HepG2 (cell line): Measurements from ENCODE around the gene DPH6. TPM values are rescaled to one million over a fixed set of nuclear protein-coding genes. Genes with fewer than 3 reads are reported as not detected.

ENCODE experiments used
- EP300 ChIP-seq, 3 experiments: sonication (generic) in 1 of 3; formaldehyde crosslinking in 1 of 3; IDR thresholded peaks; 2 replicates each; pipeline versions ENCODE4 v1.5.1 to v1.6.1; 2011 to 2020; ENCODE audit warnings: low read depth in 2 of 3, low read length in 2 of 3, borderline replicate concordance in 1 of 3, improper control_type of control experiment in 1 of 3, mild to moderate bottlenecking in 1 of 3, missing genetic modification reagents in 1 of 3, moderate library complexity in 1 of 3
- FOXA1 ChIP-seq, 2 experiments: fragments of 450-650 bp in 1 of 2; sonication (generic) in 1 of 2; formaldehyde crosslinking in 1 of 2; IDR thresholded peaks; 2 replicates each; pipeline versions ENCODE4 v1.4.0 to v1.6.1; 2016 to 2020; ENCODE audit warnings: missing genetic modification reagents in 1 of 2
- MAFG ChIP-seq: sonication (generic); formaldehyde crosslinking; IDR thresholded peaks from 2 replicates; pipeline ENCODE4 v1.5.1; 2020; ENCODE audit warnings: mild to moderate bottlenecking, missing genetic modification reagents
- MIER3 ChIP-seq: IDR thresholded peaks from 2 replicates; pipeline ENCODE4 v1.6.1; 2016; ENCODE audit warnings: missing compliant biosample characterization, borderline replicate concordance
- NCOA1 ChIP-seq: sonication (generic); formaldehyde crosslinking; IDR thresholded peaks from 2 replicates; pipeline ENCODE4 v1.9.0; 2021; ENCODE audit warnings: missing genetic modification reagents
- NONO ChIP-seq, 2 experiments: fragments of 450-650 bp in 1 of 2; sonication (generic) in 1 of 2; formaldehyde crosslinking in 1 of 2; IDR thresholded peaks in 1 of 2; conservative IDR thresholded peaks in 1 of 2; 2 replicates each; pipeline versions ENCODE4 v1.6.1 to v1.8.0; 2017 to 2022; ENCODE audit warnings: mild to moderate bottlenecking in 1 of 2, missing genetic modification reagents in 1 of 2, moderate library complexity in 1 of 2
- NR3C1 ChIP-seq: sonication (generic); formaldehyde crosslinking; IDR thresholded peaks from 2 replicates; pipeline ENCODE4 v1.4.0; 2020; ENCODE audit warnings: missing genetic modification reagents
- RARA ChIP-seq: IDR thresholded peaks from 2 replicates; pipeline ENCODE4 v1.6.1; 2016; ENCODE audit warnings: missing genetic modification reagents, missing compliant biosample characterization
- SOX6 ChIP-seq, 2 experiments: fragments of 450-650 bp in 1 of 2; sonication (generic) in 1 of 2; formaldehyde crosslinking in 1 of 2; IDR thresholded peaks; 2 replicates each; pipeline versions ENCODE4 v1.4.0 to v1.6.1; 2017 to 2020; ENCODE audit warnings: antibody characterized with exemption in 1 of 2, mild to moderate bottlenecking in 1 of 2, missing genetic modification reagents in 1 of 2
- TCF7L2 ChIP-seq: IDR thresholded peaks from 2 replicates; pipeline ENCODE4 v1.6.1; 2011; ENCODE audit warnings: mild to moderate bottlenecking, low read depth, low read length, moderate library complexity
- ZNF607 ChIP-seq: sonication (generic); formaldehyde crosslinking; IDR thresholded peaks from 2 replicates; pipeline ENCODE4 v1.5.1; 2020; ENCODE audit warnings: missing genetic modification reagents, mild to moderate bottlenecking, borderline replicate concordance
- ZNF839 ChIP-seq: sonication (generic); formaldehyde crosslinking; IDR thresholded peaks from 2 replicates; pipeline ENCODE4 v1.4.0; 2020; ENCODE audit warnings: missing genetic modification reagents, mild to moderate bottlenecking, borderline replicate concordance
- polyA plus RNA-seq, 8 experiments: library from polyadenylated mRNA; depleted of rRNA in 3 of 8; stranded (reverse) in 7 of 8; unstranded in 1 of 8; fragments of >200 nt; fragmentation: Illumina TruSeq in 4 of 8; extraction: Trizol in 4 of 8; gene quantifications; 2 replicates each; pipeline versions ENCODE4 v1.2.1 to v1.2.3, GENCODE V29; 2011 to 2016; ENCODE audit warnings: low read depth in 4 of 8, missing spikeins in 1 of 8, mixed read lengths in 1 of 8; ENCODE audit not compliant: insufficient read depth in 1 of 8
- total RNA-seq, 5 experiments: library from RNA; depleted of rRNA; stranded (reverse); fragments of >200 nt; fragmentation: Illumina TruSeq; extraction: Trizol; gene quantifications; 2 replicates each; pipeline ENCODE4 v1.2.3, GENCODE V29; 2016; ENCODE audit warnings: low read depth in 1 of 5
- TF ChIP-seq, protein P1 (sequence below): sonication (generic); formaldehyde crosslinking; IDR thresholded peaks from 2 replicates; pipeline ENCODE4 v1.4.0; 2020; ENCODE audit warnings: missing genetic modification reagents, mild to moderate bottlenecking, borderline replicate concordance
- TF ChIP-seq, protein P2 (sequence below): sonication (generic); formaldehyde crosslinking; IDR thresholded peaks from 2 replicates; pipeline ENCODE4 v1.5.0; 2020; ENCODE audit warnings: mild to moderate bottlenecking, missing genetic modification reagents
- TF ChIP-seq, protein P3 (sequence below): IDR thresholded peaks from 2 replicates; pipeline ENCODE4 v1.6.1; 2016; ENCODE audit warnings: missing genetic modification reagents, missing compliant biosample characterization
- TF ChIP-seq, protein P4 (sequence below): sonication (generic); formaldehyde crosslinking; IDR thresholded peaks from 2 replicates; pipeline ENCODE4 v1.4.0; 2020; ENCODE audit warnings: missing genetic modification reagents
- TF ChIP-seq, protein P5 (sequence below): sonication (generic); formaldehyde crosslinking; IDR thresholded peaks from 2 replicates; pipeline ENCODE4 v1.5.0; 2020; ENCODE audit warnings: missing genetic modification reagents, mild to moderate bottlenecking, borderline replicate concordance
- TF ChIP-seq, protein P6 (sequence below): sonication (generic); formaldehyde crosslinking; IDR thresholded peaks from 2 replicates; pipeline ENCODE4 v1.4.0; 2020; ENCODE audit warnings: mild to moderate bottlenecking, missing genetic modification reagents

Gene DPH6
- total and polyA plus RNA-seq, 2 of the 13 experiments (the other 11 are each of a cell fraction or from before 2014, with no cell fraction given): 10.2 to 25.8 TPM

DNA sequence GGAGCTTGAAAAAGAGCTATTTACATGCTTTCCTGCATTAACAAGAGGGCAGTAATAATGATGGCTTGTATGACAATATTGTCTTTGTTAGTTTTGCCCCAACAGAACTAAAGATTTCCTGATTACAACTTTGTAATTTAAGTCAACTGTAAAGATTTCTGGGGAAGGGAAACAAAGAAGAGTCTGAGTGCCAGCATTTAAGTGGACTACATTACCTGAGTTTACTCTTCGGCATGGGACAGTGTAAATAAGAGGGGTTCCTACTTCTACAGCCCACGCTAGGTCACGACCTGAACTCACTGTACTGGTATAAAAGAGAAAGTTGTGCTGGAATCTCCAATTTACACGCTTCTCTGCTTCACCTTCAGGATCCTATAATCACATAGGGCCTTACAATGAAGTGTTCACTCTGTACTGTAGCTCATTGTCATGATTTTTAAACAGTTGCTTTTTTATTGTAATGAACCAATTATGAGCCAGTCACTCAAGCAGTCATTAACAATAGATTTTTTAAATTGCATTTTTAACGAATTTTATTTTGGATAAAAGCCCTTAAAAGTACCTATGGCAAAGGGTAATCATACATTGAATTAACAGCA, 39.6 kb downstream of the DPH6 start (continued):
- TF ChIP-seq, protein P1, sequence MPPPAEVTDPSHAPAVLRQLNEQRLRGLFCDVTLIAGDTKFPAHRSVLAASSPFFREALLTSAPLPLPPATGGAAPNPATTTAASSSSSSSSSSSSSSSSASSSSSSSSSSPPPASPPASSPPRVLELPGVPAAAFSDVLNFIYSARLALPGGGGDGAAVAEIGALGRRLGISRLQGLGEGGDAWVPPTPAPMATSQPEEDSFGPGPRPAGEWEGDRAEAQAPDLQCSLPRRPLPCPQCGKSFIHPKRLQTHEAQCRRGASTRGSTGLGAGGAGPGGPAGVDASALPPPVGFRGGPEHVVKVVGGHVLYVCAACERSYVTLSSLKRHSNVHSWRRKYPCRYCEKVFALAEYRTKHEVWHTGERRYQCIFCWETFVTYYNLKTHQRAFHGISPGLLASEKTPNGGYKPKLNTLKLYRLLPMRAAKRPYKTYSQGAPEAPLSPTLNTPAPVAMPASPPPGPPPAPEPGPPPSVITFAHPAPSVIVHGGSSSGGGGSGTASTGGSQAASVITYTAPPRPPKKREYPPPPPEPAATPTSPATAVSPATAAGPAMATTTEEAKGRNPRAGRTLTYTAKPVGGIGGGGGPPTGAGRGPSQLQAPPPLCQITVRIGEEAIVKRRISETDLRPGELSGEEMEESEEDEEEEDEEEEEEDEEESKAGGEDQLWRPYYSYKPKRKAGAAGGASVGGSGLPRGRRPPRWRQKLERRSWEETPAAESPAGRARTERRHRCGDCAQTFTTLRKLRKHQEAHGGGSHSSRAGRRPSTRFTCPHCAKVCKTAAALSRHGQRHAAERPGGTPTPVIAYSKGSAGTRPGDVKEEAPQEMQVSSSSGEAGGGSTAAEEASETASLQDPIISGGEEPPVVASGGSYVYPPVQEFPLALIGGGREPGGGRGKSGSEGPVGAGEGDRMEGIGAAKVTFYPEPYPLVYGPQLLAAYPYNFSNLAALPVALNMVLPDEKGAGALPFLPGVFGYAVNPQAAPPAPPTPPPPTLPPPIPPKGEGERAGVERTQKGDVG (CRISPR knock-in tag): no peak
- TF ChIP-seq MAFG (no peak), ZNF607 (no peak), SOX6 (IDR thresholded peaks at IDR 0.05) (no peak), SOX6 (CRISPR knock-in tag; IDR thresholded peaks at IDR 0.05) (peak; percentile 67), RARA (CRISPR knock-in tag) (peak; percentile 71), NR3C1 (CRISPR knock-in tag) (no peak), NONO (IDR thresholded peaks at IDR 0.05) (no peak), NONO (CRISPR knock-in tag; conservative IDR thresholded peaks at IDR 0.05) (no peak), TCF7L2 (no peak), NCOA1 (CRISPR knock-in tag) (no peak), EP300 (IDR thresholded peaks at IDR 0.05; ENCODE audit: low read depth in 2 of 2, low read length in 2 of 2) (peak in 1 of 2 experiments; percentile 10; a peak in 1 of 4 replicates), EP300 (CRISPR knock-in tag; IDR thresholded peaks at IDR 0.05; ENCODE audit: borderline replicate concordance) (no peak), FOXA1 (IDR thresholded peaks at IDR 0.05) (no peak), FOXA1 (CRISPR knock-in tag; IDR thresholded peaks at IDR 0.05) (peak; percentile 76), ZNF839 (no peak), MIER3 (peak; percentile 22; the same call in 1 of the 2 replicates)
- TF ChIP-seq, protein P2, sequence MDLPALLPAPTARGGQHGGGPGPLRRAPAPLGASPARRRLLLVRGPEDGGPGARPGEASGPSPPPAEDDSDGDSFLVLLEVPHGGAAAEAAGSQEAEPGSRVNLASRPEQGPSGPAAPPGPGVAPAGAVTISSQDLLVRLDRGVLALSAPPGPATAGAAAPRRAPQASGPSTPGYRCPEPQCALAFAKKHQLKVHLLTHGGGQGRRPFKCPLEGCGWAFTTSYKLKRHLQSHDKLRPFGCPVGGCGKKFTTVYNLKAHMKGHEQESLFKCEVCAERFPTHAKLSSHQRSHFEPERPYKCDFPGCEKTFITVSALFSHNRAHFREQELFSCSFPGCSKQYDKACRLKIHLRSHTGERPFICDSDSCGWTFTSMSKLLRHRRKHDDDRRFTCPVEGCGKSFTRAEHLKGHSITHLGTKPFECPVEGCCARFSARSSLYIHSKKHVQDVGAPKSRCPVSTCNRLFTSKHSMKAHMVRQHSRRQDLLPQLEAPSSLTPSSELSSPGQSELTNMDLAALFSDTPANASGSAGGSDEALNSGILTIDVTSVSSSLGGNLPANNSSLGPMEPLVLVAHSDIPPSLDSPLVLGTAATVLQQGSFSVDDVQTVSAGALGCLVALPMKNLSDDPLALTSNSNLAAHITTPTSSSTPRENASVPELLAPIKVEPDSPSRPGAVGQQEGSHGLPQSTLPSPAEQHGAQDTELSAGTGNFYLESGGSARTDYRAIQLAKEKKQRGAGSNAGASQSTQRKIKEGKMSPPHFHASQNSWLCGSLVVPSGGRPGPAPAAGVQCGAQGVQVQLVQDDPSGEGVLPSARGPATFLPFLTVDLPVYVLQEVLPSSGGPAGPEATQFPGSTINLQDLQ: no peak
- TF ChIP-seq, protein P3, sequence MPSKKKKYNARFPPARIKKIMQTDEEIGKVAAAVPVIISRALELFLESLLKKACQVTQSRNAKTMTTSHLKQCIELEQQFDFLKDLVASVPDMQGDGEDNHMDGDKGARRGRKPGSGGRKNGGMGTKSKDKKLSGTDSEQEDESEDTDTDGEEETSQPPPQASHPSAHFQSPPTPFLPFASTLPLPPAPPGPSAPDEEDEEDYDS (CRISPR knock-in tag): no peak
- TF ChIP-seq, protein P4, sequence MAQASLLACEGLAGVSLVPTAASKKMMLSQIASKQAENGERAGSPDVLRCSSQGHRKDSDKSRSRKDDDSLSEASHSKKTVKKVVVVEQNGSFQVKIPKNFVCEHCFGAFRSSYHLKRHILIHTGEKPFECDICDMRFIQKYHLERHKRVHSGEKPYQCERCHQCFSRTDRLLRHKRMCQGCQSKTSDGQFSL: no peak
- TF ChIP-seq, protein P5, sequence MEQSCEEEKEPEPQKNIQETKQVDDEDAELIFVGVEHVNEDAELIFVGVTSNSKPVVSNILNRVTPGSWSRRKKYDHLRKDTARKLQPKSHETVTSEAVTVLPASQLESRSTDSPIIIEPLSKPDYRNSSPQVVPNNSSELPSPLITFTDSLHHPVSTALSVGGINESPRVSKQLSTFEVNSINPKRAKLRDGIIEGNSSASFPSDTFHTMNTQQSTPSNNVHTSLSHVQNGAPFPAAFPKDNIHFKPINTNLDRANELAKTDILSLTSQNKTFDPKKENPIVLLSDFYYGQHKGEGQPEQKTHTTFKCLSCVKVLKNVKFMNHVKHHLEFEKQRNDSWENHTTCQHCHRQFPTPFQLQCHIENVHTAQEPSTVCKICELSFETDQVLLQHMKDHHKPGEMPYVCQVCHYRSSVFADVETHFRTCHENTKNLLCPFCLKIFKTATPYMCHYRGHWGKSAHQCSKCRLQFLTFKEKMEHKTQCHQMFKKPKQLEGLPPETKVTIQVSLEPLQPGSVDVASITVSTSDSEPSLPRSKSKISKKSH (CRISPR knock-in tag): no peak
- TF ChIP-seq, protein P6, sequence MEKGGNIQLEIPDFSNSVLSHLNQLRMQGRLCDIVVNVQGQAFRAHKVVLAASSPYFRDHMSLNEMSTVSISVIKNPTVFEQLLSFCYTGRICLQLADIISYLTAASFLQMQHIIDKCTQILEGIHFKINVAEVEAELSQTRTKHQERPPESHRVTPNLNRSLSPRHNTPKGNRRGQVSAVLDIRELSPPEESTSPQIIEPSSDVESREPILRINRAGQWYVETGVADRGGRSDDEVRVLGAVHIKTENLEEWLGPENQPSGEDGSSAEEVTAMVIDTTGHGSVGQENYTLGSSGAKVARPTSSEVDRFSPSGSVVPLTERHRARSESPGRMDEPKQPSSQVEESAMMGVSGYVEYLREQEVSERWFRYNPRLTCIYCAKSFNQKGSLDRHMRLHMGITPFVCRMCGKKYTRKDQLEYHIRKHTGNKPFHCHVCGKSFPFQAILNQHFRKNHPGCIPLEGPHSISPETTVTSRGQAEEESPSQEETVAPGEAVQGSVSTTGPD (CRISPR knock-in tag): no peak
